Stimulated activated CD4-positive, alpha-beta T cell treated with anti-CD3 and anti-CD28 coated beads, TNF-alpha, amount 100 ng/mL, for 1 hour (primary cell): ENCODE measurements around the gene CYP3A4.
"Not testable (repeated sequence)": the region's sequence is repeated elsewhere in the genome, so short reads cannot be mapped to it uniquely, and the experiment has no call there.

ENCODE experiments used
- DNase-seq, 3 donors: peaks; one replicate each; pipeline ENCODE4 v3.0.0-alpha.2; 2020; ENCODE audit warnings: low read depth in 3 of 3, low spot score in 1 of 3

CYP3A4 gene

GRCh38 chr7:99793443-99793842, 9.5 kb upstream of the CYP3A4 start:
- DNase-seq, result no peak

DNA sequence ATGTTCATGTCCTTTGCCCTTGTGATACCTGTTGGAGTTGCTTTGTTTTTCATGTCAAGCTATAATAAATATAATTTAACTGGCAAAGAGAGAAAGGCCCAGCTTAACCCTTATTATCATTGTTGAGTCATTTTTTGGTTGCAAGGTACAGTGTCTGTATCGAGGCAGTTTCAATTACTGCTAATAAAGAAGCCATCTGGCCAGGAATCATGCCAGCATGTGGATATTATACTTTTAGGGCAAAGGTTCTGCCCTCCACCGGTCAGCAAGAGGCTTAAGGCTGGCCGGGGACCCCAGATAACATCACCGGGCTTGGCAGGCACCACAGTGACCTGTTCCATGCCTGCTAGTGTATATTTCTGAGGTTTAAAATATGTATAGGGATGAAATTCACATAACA, 9.0 kb upstream of the CYP3A4 start:
- DNase-seq, result no peak

DNA sequence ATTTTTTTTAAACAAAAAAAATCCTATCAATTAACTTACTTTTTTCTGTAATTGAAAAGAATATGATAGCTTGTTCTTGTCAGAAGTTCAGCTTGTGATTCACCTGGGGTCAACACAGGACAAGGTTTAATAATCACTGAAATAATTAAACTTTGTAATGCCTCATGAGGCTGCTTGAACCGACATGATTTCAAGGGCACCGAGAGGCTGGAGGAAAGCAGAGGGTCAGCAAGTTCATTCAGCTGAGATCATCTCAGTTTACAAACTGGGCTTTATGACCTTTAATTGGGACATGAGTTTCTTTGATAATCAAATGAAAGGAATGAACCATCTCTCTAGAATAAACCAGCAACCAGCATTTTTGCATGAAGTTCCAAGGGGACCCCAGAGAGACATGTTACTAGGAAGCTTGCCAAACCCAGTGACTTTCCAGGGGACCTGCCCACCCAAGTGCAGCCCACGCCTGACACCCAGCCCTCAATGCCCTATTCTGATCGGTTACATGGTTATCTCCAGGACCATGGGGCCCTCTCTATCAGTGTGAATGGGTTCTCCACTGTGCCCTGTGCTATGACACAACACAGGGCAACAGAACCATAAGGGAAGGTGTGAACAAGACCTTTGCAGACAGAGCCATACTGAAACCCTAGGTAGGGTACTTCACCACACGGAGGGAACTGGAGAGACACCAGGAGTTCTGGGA, 7.8 kb upstream of the CYP3A4 start:
- DNase-seq, result no peak

- DNase-seq, result no peak
Observed at GRCh38 chr7:99791021-99791420, 7.0 kb upstream of the CYP3A4 start.

DNA sequence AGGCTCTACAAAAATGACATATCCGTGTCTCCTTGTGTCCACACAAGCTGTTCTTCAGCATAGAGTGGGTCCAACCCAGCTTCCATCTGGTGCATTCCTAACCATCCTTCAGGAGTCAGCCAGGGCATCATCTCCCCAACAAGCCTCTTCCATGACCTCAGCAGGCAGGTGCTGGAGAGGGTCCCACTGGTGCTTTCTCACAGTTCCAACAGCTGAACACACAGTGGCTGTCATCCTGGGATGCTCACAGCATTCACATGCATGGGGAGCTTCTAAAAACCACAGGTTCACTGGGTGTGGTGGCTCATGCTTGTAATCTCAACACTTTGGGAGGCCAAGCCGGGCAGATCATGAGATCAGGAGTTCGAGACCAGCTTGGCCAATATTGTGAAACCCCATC, 6.4 kb upstream of the CYP3A4 start:
- no peak for DNase-seq

- DNase-seq, result no peak
Observed at GRCh38 chr7:99789441-99790070, 5.6 kb upstream of the CYP3A4 start.

DNA sequence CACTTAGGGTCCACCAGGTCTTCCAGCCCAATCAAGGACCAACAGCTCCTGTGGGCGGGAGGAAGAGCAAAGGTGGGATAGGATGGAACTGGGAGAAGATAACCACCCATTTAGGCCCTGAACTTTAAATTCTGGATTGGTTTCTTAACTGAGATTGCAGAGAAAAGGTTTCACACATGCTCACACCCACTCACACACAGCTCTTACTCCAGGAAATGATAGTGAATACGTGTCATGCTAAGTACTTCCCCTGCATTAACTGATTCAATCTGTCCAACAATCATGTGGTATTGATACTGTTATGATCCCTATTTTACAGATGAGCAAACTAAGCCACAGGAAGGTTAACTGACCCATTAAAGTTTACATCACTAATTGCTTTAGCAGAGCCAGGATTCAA, 4.6 kb upstream of the CYP3A4 start:
- DNase-seq, result no peak

- DNase-seq, result no peak
Observed at GRCh38 chr7:99786726-99787335, 2.8 kb upstream of the CYP3A4 start.

DNA sequence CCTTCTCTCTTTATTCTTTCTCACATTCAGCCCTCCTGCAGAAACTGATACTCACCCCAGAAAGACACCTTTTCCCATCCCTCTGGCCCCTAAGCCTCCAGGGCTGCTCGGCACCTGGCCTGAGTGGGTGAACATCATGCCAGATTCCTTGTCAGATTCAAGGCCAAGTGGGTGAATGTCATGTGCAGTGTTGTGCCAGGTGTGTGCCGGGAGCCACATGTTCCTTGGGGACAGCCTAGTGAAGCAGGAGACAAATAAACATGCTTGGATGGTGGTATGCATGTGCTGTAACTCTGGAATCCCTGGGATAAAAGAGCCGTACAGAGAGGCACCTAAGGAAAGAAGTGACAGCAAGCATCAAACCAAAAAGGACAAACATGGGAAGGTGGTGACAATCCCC, 1.7 kb upstream of the CYP3A4 start:
- DNase-seq, result not testable (repeated sequence)

GRCh38 chr7:99782012-99782953, 1.7 kb downstream of the CYP3A4 start:
- no peak for DNase-seq

DNA sequence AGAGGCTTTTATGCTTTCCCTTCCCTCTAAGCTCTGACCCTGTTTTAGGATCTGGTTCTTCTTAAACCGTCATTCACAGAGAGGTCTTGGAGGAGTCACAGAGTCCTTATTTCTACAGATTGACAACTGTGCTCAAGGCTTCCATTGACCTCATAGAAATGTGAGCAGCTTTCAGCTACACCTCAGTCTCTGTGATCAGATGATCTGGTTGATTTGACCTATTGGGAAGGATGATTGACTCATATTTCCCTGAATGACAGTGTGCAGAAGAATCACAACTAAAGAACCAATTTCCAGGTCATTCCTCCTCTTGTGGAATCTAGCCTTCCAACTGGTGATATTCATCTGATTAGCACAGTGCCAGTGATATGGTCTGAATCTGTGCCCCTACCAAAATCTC, 3.4 kb downstream of the CYP3A4 start:
- DNase-seq, result no peak

DNA sequence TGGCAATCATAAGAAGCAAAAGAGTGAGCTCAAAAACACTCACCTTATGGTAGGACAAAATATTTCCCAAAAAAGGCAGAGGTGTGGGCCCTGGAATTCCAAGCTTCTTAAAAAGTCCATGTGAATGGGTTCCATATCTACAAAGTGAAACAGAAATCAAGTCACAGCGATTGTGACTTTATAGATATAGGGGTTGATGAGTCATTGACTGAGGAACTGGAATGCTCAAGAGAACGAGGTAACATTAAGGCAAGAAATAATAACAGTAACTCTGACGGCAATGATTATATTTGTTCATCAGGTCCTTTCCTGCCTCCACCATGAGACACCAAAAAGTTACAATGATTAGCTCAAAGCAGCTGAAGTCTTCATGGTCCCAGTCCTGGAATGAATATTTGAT, 4.0 kb downstream of the CYP3A4 start:
- DNase-seq, result no peak

GRCh38 chr7:99778880-99779279, 5.1 kb downstream of the CYP3A4 start:
- no peak for DNase-seq

DNA sequence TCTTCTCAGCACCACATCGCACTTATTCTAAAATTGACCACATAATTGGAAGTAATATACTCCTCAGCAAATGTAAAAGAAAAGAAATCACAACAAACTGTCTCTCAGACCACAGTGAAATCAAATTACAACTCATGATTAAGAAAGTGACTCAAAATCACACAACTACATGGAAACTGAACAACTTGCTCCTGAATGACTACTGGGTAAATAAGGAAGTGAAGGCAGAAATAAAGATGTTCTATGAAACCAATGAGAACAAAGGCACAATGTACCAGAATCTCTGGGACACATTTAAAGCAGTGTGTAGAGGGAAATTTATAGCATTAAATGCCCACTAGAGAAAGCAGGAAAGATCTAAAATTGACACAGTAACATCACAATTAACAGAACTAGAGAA, 10.6 kb downstream of the CYP3A4 start:
- not testable (repeated sequence) for DNase-seq

DNA sequence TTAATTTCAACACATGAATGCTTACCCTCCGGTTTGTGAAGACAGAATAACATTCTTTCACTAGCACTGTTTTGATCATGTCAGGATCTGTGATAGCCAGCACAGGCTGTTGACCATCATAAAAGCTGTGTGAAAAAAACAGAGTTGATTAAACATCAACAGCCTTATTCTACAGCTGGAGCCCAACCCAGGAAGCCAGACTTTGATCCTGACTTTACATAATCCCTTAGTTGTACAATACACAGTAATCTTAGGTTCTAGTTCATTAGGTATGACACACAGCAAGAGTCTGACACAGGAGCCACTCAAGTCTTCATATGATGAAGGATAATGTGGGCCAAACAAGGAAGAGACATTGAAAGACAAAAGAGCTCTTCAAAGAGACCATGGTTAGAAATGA, 11.4 kb downstream of the CYP3A4 start:
- DNase-seq, result no peak

- DNase-seq, result not testable (repeated sequence)
Observed at GRCh38 chr7:99769494-99769893, 14.5 kb downstream of the CYP3A4 start.

DNA sequence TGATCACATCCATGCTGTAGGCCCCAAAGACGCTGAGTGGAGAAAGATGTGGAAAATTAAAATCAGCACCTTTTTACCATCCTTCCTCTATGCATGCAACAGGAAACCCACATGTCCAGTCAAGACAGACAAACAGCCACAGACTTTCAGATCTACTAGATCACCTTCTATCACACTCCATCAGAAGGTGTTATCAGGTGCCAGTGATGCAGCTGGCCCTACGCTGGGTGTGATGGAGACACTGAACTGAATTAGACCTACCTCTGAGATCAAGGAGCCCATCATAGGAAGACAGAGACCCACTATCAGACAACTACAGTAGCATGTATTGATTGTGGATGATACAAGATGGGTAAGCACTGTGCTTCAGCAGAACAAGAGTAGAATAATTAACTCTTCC, 15.5 kb downstream of the CYP3A4 start:
- DNase-seq, result no peak

DNA sequence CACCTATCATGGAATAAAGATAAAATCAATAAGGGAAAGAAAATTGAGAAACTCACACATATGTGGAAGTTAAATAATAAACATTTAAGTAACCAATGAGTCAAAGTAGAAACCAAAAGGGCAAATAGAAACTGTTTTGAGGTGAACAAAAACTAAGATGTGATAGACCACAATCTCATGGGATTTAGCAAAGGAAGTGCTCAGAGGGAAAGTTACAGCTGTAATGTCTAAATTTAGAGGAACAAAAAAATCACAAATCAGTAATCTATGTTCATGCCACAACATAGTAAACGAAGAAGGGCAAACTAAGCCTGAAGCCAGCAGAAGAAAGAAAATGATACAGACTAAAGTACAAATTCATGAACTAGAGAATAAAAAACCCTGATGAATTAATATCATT, 16.3 kb downstream of the CYP3A4 start:
- no peak for DNase-seq

GRCh38 chr7:99766484-99767099, 17.4 kb downstream of the CYP3A4 start:
- no peak for DNase-seq

GRCh38 chr7:99764478-99764877, 19.5 kb downstream of the CYP3A4 start:
- DNase-seq, result no peak

- no peak for DNase-seq
Observed at GRCh38 chr7:99762680-99763327, 21.2 kb downstream of the CYP3A4 start.
